Stimulated activated CD8-positive, alpha-beta memory T cell treated with anti-CD3 and anti-CD28 coated beads, Interleukin-12 subunit alpha, Interleukin-12 subunit beta, amount 100 ng/mL, for 4 hours (primary cell): ENCODE results near the gene DTX3L.

Experiments used
- DNase-seq: peaks from one replicate; pipeline ENCODE4 v3.0.0-alpha.2; 2020; ENCODE audit warnings: low read depth

The DTX3L gene

DNA sequence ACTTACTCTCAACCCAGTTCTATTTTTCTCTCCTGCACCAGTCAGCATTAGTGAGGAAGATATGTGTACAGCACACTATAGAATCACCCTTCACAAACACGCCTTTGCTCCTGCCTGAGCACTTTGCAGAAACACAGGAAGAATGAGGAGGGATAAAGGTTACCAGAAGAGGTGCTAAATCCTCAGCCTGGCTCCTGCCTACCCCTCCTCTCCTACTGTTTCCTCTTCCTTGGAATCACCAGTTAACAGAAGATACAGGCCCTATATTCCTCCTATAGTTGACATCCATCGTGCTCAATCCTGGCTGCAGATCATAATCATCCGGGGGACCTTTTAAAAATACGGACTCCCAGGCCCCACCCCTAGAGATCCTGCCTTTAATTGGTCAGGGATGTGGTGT is 42.2 kb downstream of the DTX3L start:
- no peak for DNase-seq

DNA sequence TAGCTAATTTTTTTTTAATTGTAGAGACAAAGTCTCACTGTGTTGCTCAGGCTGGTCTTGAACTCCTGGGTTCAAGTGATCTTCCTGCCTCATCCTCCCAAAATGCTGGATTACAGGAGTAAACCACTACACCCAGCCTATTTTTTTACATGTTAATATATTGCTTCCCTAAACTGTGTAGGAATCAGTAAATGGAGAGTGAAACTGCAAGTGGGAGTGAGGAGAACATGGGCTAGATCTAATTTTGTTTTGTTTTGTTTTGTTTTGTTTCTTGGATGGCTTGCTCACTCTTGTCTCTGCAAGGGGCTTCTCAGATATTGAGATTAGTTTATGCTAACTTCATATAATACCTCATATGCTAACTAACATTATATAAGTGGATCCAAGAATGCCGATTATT is 44.8 kb downstream of the DTX3L start:
- no peak for DNase-seq

DNA sequence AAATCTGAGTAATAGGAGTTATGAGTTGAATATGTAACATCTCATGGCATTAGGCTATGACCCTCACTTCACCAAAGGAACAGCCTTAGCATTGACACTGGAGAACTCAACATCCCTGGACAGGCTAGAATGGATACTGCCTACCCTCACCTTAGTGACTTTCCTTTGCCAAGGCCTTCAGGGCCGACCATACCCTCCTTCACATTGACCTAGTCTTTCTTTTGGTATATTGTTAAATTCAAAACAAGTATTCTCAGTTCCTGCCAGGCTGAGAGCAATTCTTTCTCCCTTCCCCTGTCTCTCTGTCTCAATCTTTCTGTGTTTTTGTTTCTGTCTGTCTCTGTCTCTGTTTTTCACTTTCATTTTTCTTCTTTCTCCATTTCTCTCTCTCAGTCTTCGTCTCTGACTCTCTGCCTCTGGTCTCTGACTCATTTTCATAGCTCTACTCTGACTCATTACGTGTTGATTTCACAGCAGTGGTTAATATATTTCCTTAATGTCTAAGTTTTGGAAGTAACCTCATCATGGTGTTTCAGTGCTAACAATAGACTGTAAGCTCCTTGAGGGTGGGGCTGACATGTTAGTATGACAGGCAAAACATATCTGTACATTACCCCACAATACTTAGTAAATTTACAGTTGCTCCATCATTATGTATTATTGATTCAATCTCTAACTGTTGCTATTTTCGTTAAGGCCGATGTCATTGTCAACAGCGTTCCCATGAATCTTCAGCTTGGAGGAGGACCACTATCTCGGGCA is 45.8 kb downstream of the DTX3L start:
- no peak for DNase-seq

DNA sequence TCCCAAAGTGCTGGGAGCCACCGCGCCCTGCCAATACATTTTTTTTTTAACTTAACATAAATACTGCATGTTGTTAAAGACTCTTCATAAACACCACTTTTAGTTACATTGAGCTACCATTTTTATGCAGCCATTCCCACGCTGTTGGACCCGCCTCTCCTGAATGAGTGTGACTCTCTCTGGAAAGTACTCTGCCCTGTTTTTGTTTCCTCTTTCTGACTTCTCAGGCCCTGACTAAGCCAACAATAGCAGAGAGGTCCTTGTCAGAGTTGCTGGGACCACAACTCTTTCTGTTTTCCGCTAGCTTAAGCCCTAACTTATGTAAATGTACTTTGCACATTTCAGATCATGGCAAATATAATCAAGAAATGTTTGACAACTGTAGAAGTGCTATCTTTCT is 48.6 kb downstream of the DTX3L start:
- no peak for DNase-seq

DNA sequence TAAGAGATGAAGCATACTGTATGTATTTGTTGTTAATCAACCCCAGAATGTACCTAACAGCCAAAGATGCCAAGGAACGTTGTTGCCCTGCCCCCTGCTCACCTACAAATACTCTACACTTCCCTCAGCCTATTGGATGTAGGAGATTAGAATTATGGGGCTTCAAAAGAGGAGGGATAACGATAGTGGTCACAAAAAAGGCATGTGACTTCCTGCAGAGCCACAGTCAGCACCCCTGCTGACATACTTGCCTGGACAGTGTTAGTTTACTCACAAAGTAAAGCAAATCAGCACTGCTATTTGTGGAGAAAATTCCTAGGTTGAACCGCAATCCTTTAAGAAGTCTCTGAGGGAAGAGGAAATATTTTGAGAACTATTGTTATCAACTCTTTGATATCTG is 51.2 kb downstream of the DTX3L start:
- DNase-seq: no peak

DNA sequence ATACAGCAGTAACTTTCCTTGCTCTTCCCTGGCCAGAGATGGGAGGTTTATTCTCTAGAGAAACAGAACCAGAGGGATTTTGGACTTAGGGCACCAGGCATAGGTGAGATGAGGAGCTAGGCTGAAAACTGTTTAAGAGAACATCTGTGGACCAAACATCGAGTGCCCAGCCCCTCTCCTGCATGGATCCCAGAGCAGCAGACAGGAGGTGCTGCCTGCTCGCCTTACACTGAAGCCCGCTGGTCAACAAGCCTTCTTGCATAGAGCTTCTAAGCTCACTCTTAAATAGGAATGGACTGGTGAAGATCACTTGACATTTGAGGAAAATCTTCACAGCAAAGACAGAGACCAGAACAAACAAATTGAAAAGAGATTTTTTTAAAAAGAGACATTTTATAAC is 54.5 kb downstream of the DTX3L start:
- no peak for DNase-seq

DNA sequence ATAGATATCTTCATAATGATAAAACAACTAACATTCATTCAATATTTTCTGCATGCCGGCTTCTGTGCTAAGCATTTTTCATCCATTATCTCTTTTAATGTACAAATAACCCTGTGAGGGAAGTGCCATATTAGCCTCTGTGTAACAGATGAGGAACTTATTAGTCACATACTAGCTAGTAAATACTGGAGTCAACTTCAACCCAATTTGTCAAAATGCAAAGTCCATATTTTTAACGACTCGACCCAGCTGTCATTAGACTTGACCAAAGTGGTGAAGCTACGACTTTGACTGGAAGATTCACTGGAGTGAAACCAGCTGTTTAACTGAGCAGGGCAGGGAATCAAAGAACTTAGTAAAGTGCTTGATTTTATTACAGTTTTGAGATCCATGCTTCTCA is 54.9 kb downstream of the DTX3L start:
- DNase-seq: no peak

DNA sequence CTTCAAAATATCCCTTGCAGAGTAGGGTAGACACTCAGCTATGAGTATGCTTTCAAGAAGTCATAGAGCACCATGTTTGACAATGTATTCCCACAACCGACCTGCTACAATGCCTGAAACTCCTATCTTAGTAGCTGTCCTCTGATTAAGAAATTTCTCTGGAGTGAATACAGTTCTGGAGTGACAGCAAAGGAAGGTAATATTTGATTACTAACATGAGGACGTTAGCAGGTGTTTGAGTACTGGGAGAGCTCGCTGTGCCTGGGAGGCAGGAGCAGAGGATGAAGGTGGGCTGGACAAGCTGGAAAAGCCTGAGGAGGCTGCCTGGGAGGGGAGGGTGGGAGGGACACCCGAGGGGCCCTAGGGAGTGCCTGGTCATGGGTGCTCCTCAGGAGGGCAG is 56.3 kb downstream of the DTX3L start:
- no peak for DNase-seq

DNA sequence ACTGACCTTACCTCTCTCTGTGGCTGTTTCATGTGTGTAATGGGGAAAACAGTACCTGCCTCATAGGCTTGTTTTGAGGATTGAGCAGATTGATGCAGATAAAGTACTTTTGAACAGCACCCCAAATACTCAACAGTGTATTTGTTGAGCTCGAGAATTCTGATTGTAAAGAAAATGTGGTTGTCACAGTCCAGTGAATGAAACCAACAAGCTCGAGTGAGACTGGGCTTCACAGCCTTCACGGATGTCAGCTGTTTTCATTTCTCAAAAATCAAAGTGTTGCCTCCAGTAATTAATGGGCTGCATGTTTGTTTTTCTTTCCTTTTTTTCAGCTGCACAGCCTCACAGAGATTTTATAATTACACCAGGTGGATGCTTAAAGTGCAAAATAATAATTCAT is 57.0 kb downstream of the DTX3L start:
- DNase-seq: no peak

DNA sequence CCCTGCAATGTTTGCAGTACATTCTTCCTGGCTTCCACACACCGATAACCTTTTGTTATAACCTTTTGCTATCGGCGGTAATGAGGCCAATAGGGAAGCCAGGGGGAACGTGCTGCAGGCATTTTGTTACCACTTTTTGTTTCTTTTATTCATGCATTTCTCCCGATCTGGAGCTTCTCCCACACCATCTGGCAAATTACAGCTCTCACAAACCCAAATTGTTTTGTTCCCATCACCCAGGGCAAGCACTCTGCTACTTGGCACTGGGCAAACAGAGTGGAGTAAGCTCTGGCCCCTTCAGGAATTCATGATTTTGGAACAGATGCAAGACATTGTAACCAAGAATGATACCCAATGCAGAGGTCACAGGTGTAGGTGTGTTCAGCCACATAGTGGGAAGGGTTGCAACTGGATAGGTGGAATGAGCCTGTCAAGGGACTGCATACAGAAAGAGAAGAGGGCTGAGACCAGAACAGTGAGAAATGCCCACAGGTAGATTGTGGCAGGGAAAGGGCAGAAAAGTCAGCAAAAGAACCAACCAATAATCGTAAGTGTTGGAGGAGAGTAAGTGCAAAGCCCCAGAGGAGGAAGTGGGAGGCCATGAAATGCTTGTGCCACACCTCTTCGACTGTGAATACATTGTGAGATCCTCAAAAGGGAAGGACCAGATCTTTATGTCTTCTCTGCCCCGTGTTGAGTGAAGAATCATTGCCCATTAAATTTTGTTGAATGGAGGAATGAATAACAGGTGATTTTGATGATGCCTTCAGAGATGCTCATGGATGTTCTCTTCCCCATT is 59.1 kb downstream of the DTX3L start:
- DNase-seq: no peak
